ENCODE data around the gene GEMIN2. TPM values are rescaled to one million over a fixed set of nuclear protein-coding genes. Genes with fewer than 3 reads are reported as not detected.
"Not testable (repeated sequence)": the region's sequence is repeated elsewhere in the genome, so short reads cannot be mapped to it uniquely, and the experiment has no call there.

GEMIN2 gene
- total RNA-seq, 4 donors from 2014 or later = 14.8 to 25.7 (median 23.6) TPM

DNA sequence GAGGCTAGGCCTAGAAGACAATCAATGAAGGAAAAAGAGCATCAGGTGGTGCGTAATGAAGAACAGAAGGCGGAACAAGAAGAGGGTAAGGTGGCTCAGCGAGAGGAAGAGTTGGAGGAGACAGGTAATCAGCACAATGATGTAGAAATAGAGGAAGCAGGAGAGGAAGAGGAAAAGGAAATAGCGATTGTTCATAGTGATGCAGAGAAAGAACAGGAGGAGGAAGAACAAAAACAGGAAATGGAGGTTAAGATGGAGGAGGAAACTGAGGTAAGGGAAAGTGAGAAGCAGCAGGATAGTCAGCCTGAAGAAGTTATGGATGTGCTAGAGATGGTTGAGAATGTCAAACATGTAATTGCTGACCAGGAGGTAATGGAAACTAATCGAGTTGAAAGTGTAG, 66.4 kb downstream of the GEMIN2 start:
- intact Hi-C loops (cut with DNase I; ENCODE audit: low total_unique reads) = no loop called here
- WGBS, 2 donors = 83 to 84% methylated on average over 5 of the region's 5 CpGs
- no peak overlapping the region for H3K4me3 ChIP-seq (ENCODE audit: low read depth, poor library complexity, severe bottlenecking)
- TF ChIP-seq, protein P1, sequence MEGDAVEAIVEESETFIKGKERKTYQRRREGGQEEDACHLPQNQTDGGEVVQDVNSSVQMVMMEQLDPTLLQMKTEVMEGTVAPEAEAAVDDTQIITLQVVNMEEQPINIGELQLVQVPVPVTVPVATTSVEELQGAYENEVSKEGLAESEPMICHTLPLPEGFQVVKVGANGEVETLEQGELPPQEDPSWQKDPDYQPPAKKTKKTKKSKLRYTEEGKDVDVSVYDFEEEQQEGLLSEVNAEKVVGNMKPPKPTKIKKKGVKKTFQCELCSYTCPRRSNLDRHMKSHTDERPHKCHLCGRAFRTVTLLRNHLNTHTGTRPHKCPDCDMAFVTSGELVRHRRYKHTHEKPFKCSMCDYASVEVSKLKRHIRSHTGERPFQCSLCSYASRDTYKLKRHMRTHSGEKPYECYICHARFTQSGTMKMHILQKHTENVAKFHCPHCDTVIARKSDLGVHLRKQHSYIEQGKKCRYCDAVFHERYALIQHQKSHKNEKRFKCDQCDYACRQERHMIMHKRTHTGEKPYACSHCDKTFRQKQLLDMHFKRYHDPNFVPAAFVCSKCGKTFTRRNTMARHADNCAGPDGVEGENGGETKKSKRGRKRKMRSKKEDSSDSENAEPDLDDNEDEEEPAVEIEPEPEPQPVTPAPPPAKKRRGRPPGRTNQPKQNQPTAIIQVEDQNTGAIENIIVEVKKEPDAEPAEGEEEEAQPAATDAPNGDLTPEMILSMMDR (IDR thresholded peaks at IDR 0.05) = no peak
- no peak for TF ChIP-seq POLR2A (IDR thresholded peaks at IDR 0.05)
- DNase-seq (ENCODE audit: low spot score in 2 of 2) = no peak

DNA sequence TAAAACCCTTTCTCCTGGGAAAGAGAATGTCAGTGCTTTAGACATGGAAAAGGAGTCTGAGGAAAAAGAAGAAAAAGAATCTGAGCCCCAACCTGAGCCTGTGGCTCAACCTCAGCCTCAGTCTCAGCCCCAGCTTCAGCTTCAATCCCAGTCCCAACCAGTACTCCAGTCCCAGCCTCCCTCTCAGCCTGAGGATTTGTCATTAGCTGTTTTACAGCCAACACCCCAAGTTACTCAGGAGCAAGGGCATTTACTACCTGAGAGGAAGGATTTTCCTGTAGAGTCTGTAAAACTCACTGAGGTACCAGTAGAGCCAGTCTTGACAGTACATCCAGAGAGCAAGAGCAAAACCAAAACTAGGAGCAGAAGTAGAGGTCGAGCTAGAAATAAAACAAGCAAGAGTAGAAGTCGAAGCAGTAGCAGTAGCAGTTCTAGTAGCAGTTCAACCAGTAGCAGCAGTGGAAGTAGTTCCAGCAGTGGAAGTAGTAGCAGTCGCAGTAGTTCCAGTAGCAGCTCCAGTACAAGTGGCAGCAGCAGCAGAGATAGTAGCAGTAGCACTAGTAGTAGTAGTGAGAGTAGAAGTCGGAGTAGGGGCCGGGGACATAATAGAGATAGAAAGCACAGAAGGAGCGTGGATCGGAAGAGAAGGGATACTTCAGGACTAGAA, 67.0 kb downstream of the GEMIN2 start:
- 88 to 90% methylated on average over 7 of the region's 7 CpGs for WGBS, 2 donors

DNA sequence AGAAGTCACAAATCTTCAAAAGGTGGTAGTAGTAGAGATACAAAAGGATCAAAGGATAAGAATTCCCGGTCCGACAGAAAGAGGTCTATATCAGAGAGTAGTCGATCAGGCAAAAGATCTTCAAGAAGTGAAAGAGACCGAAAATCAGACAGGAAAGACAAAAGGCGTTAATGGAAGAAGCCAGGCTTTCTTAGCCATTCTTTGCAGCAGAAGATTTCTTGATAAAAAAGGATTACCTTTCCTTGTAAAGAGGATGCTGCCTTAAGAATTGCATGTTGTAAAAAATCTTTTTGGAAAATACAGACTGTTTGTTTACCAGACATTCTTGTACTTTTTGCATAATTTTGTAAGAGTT, 67.5 kb downstream of the GEMIN2 start:
- 84 to 85% methylated on average over 5 of the region's 5 CpGs for WGBS, 2 donors
- no peak overlapping the region for H3K4me3 ChIP-seq (ENCODE audit: low read depth, poor library complexity, severe bottlenecking)
- no peak for TF ChIP-seq POLR2A (IDR thresholded peaks at IDR 0.05)
- TF ChIP-seq, protein P1 (IDR thresholded peaks at IDR 0.05) = no peak
- intact Hi-C loops (cut with DNase I; ENCODE audit: low total_unique reads) = no loop called here
- no peak for DNase-seq (ENCODE audit: low spot score in 2 of 2)

More for the DNA sequence above, 67.0 kb downstream of the GEMIN2 start:
- no peak for DNase-seq (ENCODE audit: low spot score in 2 of 2)
- intact Hi-C loops (cut with DNase I; ENCODE audit: low total_unique reads) = no loop called here
- TF ChIP-seq POLR2A (IDR thresholded peaks at IDR 0.05) = no peak
- TF ChIP-seq, protein P1 (IDR thresholded peaks at IDR 0.05) = no peak
- H3K4me3 ChIP-seq (ENCODE audit: low read depth, poor library complexity, severe bottlenecking) = no peak overlapping the region

DNA sequence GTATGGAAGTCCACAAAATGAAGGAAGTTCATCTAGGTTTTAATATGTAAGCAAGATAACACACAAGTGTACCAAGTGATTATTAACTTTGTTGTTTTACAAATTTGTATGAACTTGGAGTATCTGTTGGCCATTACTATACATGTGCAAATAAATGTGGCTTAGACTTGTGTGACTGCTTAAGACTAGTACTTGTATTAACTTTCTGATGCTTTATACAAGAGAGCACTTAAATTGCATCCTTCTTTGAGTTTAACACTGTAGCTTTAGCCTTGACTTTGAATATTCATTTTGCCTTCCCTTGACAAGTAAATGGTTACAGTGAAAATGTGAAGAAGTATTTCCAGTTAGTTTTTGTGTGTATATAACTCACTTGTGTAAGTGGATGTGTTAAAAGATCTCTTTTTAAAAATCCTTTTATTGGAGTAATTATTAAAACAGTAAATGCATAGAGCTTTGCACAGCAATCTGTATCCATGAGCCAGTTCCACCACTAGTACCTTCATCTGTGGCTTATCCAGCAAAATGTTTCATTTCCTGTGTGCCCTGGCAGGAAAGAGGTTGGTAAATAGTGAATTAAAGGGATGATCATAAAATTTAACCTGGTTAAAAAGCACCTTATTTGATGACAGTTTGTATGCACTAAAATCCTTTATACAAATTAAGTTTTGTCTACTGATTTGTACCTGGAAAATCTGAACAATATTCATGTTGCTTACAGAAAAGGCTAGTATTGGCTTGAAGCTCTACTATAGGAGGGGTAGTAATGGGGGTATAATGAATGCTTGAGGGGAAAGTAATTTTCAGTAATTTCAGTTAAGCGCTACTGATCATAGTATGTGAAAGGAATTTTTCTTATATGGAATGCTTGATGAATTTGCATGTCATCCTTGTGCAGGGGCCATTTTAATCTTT, 68.9 kb downstream of the GEMIN2 start:
- DNase-seq (ENCODE audit: low spot score in 2 of 2) = no peak
- TF ChIP-seq, protein P1 (IDR thresholded peaks at IDR 0.05) = no peak
- TF ChIP-seq POLR2A (IDR thresholded peaks at IDR 0.05) = no peak
- H3K4me3 ChIP-seq (ENCODE audit: low read depth, poor library complexity, severe bottlenecking) = no peak overlapping the region
- intact Hi-C loops (cut with DNase I; ENCODE audit: low total_unique reads) = no loop called here
- WGBS, 2 donors = 93 to 96% methylated on average over 1 of the region's 1 CpG

DNA sequence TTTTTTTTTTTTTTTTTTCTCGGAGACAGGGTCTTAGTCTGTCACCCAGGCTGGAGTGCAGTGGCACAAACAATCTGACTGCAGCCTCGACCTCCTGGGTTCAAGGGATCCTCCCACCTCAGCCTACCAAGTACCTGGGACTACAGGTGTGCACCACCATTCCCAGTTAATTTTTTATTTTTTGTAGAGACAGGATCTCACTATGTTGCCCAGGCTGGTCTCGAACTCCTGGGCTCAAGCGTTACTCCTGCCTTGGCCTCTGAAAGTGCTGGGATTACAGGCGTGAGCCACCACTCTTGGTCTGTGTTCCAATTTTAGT, 69.5 kb downstream of the GEMIN2 start:
- H3K4me3 ChIP-seq (ENCODE audit: low read depth, poor library complexity, severe bottlenecking); intact Hi-C loops (cut with DNase I; ENCODE audit: low total_unique reads); DNase-seq (ENCODE audit: low spot score in 2 of 2): not testable (repeated sequence)
- 90 to 94% methylated on average over 5 of the region's 5 CpGs for WGBS, 2 donors

DNA sequence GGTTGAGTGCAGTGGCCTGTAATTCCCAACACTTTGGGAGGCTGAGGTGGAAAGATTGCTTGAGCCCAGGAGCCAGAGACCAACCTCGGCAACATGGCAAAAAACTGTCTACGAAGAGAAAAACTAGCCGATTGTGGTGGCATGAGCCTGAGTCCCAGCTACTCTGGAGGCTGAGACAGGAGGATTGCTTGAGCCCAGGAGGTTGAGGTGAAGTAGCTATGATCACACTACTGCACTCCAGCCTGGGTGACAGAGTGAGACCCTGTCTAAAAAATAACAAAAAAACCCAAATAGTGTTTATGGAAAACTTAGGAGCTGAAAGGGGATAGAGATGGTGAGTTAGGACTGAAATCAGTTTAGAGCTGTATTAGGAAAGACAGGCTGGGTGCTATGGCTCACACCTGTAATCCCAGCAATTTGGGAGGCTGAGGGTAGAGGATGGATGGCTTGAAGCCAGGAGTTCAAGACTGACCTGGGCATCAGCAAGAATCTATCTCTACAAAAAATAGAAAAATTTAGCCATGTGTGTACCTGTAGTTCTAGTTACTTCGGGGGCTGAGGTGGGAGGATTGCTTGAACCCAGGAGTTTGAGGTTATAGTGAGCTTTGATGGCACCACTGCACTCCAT, 70.6 kb downstream of the GEMIN2 start:
- H3K4me3 ChIP-seq (ENCODE audit: low read depth, poor library complexity, severe bottlenecking) = no peak overlapping the region
- no peak for TF ChIP-seq POLR2A (IDR thresholded peaks at IDR 0.05)
- TF ChIP-seq, protein P1 (IDR thresholded peaks at IDR 0.05) = no peak
- intact Hi-C loops (cut with DNase I; ENCODE audit: low total_unique reads) = no loop called here
- 95 to 96% methylated on average over 4 of the region's 4 CpGs for WGBS, 2 donors
- no peak for DNase-seq (ENCODE audit: low spot score in 2 of 2)

All from lower leg skin (tissue), 4 donors.